Duodenal mucosa (tissue), 2 donors: ENCODE measurements around the gene SMOC1.

Experiments used
- H3K27ac ChIP-seq: one replicate; pipeline ENCODE4 v1.7.0; 2013; ENCODE audit warnings: low read depth, low read length
- H3K27me3 ChIP-seq, 2 donors: one replicate each; pipeline ENCODE4 v1.7.0; 2013; ENCODE audit warnings: low read length in 2 of 2, control low read depth in 1 of 2; ENCODE audit not compliant: insufficient read depth in 2 of 2, control insufficient read depth in 1 of 2
- H3K36me3 ChIP-seq, 2 donors: one replicate each; pipeline ENCODE4 v1.7.0; 2013; ENCODE audit warnings: low read length in 2 of 2, control low read depth in 1 of 2; ENCODE audit not compliant: insufficient read depth in 2 of 2, control insufficient read depth in 1 of 2
- H3K4me1 ChIP-seq, 2 donors: one replicate each; pipeline ENCODE4 v1.7.0; 2013; ENCODE audit warnings: low read length in 2 of 2, control low read depth in 1 of 2; ENCODE audit not compliant: insufficient read depth in 2 of 2, control insufficient read depth in 1 of 2
- H3K4me3 ChIP-seq, 2 donors: one replicate each; pipeline ENCODE4 v1.7.0; 2013; ENCODE audit warnings: low read length in 2 of 2, low read depth in 1 of 2
- H3K9ac ChIP-seq, 2 donors: one replicate each; pipeline ENCODE4 v1.7.0; 2013; ENCODE audit warnings: low read length in 2 of 2, low read depth in 1 of 2
- H3K9me3 ChIP-seq, 2 donors: one replicate each; pipeline ENCODE4 v1.7.0; 2013; ENCODE audit warnings: low read length in 2 of 2, control low read depth in 1 of 2; ENCODE audit not compliant: control insufficient read depth in 1 of 2

Gene SMOC1

DNA sequence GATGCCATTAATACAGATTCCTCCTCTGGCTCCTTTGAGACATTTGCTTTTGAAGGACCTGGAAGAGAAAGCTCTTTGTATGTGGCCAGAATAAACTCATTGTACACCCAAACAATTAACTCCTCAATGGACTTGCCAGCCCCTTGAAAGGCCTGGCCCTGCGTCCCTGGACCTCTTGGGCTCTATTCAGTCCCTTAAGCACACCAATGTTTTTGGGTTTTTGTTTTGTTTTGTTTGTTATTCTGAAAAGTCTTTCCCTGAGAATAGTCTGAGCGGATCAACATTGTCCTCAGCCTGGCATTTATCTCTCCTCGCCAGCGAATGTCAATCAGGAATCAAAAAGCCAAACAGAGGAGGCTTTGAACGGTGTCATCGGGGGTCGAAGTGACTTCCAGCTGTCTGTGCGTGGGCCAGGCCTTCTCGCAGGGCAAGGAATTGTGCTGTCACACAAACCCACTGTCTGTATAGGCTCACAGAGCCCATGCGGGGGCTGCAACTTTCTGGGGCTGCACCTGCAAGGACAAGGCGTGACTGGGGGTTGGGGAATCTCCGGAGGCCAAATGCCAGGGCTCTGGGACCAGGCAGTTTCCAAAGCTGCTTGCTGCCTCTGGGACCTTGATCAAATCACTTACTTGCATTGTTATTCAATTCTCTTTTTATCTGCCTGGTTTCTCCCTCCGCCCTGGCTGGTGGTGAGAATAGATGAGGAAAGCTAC, 108.3 kb downstream of the SMOC1 start:
- Histone ChIP-seq H3K27me3 (no peaks in the 10 kb centered on the region), H3K4me3 (no peak overlapping the region), H3K9me3 (no peaks in the 10 kb centered on the region), H3K9ac (no peak overlapping the region), H3K27ac (no peak overlapping the region), H3K4me1 (peaks cover 0 to 5% of the 10 kb centered on the region in 2 donors), H3K36me3 (no peaks in the 10 kb centered on the region)

DNA sequence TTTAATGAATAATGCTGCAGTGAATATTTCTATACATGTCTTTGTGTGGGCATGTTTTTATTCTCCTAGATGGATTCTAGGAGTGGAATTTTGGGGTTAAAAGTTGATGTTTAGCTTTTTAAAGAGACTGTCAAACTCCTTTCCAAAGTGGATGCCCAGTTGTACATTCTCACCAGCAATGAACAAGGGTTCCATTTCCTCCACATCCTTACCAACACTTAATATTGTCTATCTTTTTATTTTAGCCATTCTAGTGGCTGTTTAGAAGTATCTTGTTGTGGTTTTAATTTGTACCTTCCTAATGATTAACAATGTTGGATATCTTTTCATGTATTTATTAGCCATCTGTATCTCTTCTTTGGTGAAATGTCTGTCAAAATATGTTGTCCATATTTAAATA, 109.8 kb downstream of the SMOC1 start:
- H3K36me3 ChIP-seq = no peaks in the 10 kb centered on the region
- H3K27me3 ChIP-seq = no peaks in the 10 kb centered on the region
- H3K4me3 ChIP-seq = no peak overlapping the region
- no peaks in the 10 kb centered on the region for H3K9me3 ChIP-seq
- no peak overlapping the region for H3K27ac ChIP-seq
- no peak overlapping the region for H3K9ac ChIP-seq
- H3K4me1 ChIP-seq = peaks cover 0 to 5% of the 10 kb centered on the region in 2 donors

DNA sequence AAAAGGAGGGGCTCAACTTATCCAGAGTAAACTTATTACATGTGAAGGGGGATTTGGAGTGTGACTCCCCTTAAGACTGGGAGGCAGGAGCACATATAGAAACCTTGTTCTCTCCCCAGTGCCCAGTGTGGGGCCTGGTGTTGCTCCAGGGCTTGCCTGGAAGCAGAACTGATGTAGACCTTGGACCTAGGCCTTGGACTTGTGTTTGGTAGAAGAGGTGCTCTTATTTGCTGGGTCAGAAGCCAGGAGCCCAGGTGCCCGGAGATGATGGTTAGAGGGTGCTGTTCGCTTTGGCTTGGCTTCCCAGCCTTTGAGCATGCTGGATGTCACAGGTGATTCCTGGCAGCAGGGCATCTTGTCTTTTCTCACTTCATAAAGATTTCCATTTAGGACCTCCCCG, 110.4 kb downstream of the SMOC1 start:
- no peaks in the 10 kb centered on the region for H3K27me3 ChIP-seq
- H3K4me3 ChIP-seq = no peak overlapping the region
- H3K36me3 ChIP-seq = no peaks in the 10 kb centered on the region
- no peak overlapping the region for H3K27ac ChIP-seq
- no peak overlapping the region for H3K9ac ChIP-seq
- H3K9me3 ChIP-seq = no peaks in the 10 kb centered on the region
- peaks cover 0 to 5% of the 10 kb centered on the region in 2 donors for H3K4me1 ChIP-seq

DNA sequence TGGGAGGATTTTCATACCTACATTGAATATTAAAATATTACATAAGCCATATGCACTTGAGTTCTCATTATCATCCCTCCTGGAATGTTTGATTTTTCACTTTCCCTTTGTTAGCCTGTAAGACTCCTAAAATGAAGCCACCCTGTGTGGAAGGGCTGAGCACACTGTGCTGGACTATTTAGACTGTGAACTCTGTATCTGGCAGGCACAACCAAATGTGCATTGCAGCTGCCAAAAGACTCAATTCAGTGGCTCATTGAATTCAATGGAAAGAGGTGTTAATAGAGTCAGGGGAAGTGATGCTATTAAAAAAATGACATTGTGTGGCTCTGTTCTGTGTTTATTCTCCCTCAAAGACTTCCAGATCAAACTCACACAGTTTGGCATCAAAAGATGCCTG, 111.1 kb downstream of the SMOC1 start:
- H3K27me3 ChIP-seq = no peaks in the 10 kb centered on the region
- no peaks in the 10 kb centered on the region for H3K36me3 ChIP-seq
- no peak overlapping the region for H3K4me3 ChIP-seq
- H3K4me1 ChIP-seq = peaks cover 0 to 5% of the 10 kb centered on the region in 2 donors
- no peaks in the 10 kb centered on the region for H3K9me3 ChIP-seq
- no peak overlapping the region for H3K27ac ChIP-seq
- no peak overlapping the region for H3K9ac ChIP-seq

DNA sequence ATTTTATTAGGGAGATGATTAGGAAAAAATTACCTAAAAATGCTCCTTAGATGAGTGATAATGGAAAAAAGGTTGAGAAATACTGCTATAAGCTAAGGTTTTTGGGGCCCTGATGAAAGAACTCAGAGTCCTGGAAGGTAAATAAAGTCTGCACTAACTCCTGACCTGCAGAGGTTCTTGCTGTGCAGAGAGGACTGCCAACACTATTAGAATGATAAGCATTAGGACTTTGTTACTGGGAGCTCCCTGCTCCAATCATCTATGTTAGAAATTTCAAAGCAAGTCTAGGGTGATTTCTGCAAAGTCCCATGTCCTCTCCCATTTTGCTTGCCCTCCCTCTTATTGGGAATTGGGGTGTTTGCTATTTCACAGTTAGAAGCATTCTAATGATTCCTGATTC, 112.2 kb downstream of the SMOC1 start:
- Histone ChIP-seq H3K4me3 (no peak overlapping the region), H3K27ac (no peak overlapping the region), H3K9ac (no peak overlapping the region), H3K27me3 (no peaks in the 10 kb centered on the region), H3K9me3 (no peaks in the 10 kb centered on the region), H3K4me1 (peaks cover 0 to 5% of the 10 kb centered on the region in 2 donors), H3K36me3 (no peaks in the 10 kb centered on the region)

DNA sequence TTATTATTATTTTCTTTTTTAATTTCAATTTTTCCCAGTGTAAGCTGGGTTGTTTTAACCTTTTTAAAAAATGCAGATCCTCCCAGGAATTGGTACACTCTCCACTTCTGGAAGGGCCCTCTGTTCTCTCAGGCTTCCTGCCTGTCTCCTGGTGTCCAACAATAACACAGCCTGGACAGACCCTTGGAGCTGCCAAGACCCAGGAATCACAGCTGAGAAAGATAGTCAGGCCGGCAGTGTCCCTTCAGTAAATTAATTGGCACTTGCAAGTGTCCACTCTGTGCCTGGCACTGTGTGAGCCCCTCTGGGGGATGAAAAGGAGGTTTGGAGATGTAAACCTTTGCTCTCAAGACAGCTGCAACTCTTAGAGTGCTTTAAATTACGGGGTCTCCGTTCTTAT, 113.3 kb downstream of the SMOC1 start:
- Histone ChIP-seq H3K4me3 (no peak overlapping the region), H3K4me1 (peaks cover 0 to 5% of the 10 kb centered on the region in 2 donors), H3K9ac (no peak overlapping the region), H3K9me3 (no peaks in the 10 kb centered on the region), H3K27me3 (no peaks in the 10 kb centered on the region), H3K27ac (no peak overlapping the region), H3K36me3 (no peaks in the 10 kb centered on the region)

DNA sequence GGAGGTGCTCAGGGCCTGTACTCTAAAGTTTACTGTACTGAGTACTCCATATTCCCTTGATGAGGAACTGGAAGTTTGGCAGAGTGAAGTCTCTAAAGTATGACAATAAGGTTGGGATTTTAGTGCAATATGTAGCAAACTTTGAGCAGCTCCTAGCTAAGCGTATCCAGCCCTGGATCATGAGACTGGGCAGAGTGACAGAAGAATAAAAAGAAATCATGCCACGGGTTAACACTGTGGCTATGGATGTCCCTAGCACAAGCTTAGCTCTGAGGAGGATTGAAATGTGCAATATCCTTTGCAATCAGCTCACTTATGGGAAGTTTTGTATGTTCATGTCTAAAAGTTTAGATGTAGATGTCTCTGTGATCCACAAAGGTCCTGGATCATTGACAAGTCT, 114.1 kb downstream of the SMOC1 start:
- Histone ChIP-seq H3K4me3 (no peak overlapping the region), H3K27ac (no peak overlapping the region), H3K9ac (no peak overlapping the region), H3K27me3 (no peaks in the 10 kb centered on the region), H3K4me1 (peaks cover 0 to 5% of the 10 kb centered on the region in 2 donors), H3K36me3 (no peaks in the 10 kb centered on the region), H3K9me3 (no peaks in the 10 kb centered on the region)

DNA sequence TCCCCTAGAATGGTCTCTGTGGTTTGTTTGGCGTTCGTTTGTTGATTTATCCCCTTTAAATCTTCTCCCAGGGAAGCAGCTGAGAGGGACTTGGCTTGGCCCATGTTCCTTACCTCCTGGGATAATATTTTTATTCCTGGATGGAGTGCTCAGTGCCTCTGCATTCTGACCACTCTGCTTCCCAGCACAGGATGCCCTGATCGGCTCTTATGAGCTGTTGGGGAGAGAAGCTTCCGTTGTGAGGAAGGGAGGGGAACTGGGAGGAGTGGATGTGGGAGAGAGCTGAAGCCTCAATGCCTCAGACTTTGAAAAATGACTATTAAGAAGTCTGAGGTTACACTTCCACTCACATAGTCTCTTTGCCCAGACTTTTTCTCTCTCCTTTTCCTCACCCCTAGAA, 114.8 kb downstream of the SMOC1 start:
- H3K4me3 ChIP-seq = no peak overlapping the region
- no peaks in the 10 kb centered on the region for H3K27me3 ChIP-seq
- no peak overlapping the region for H3K27ac ChIP-seq
- no peaks in the 10 kb centered on the region for H3K9me3 ChIP-seq
- peaks cover 0 to 5% of the 10 kb centered on the region in 2 donors for H3K4me1 ChIP-seq
- no peaks in the 10 kb centered on the region for H3K36me3 ChIP-seq
- no peak overlapping the region for H3K9ac ChIP-seq

DNA sequence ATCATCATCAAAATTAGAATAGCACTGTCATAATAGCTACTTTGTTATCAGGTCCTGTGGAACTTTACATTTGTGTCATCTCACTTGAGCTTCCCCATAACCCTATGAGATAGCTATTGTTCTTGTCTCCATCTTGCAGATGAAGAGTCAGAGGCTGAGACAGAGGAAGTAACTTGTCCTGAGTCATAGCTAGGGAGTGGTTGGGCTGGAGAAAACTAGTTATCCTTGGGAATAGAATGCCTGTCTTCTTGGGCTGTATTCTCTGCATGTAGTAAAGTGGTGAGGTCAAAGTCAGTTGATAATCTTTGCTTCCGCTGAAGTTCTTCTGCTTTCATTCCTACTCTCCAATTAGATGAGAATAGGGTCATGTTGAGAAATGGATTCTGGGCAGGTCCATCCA, 117.0 kb downstream of the SMOC1 start:
- H3K4me3 ChIP-seq = no peak overlapping the region
- no peaks in the 10 kb centered on the region for H3K27me3 ChIP-seq
- no peak overlapping the region for H3K9ac ChIP-seq
- H3K9me3 ChIP-seq = no peaks in the 10 kb centered on the region
- no peak overlapping the region for H3K27ac ChIP-seq
- peaks cover 0 to 5% of the 10 kb centered on the region in 2 donors for H3K4me1 ChIP-seq
- no peaks in the 10 kb centered on the region for H3K36me3 ChIP-seq

DNA sequence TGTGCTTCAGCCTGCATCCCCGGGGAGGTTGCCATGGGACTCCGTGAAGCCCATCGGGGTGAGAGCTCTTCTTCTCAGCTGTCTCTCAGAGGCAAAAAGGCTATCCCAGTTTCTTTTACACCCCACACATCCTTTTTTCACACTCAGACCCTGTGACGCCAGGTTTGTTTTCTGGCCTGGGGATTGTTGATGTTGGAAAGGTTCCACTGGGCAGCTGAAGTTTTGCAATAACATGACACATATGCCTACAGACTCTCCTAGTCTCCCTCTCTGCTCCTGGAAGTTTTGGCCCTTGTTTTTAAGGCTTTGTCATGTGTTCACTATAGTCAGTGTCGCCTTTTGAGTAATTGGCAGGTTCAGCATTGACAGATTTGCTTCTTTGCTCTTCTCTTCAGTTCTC, 118.6 kb downstream of the SMOC1 start:
- H3K36me3 ChIP-seq = no peaks in the 10 kb centered on the region
- no peaks in the 10 kb centered on the region for H3K27me3 ChIP-seq
- no peaks in the 10 kb centered on the region for H3K9me3 ChIP-seq
- no peak overlapping the region for H3K4me3 ChIP-seq
- H3K27ac ChIP-seq = no peak overlapping the region
- no peak overlapping the region for H3K9ac ChIP-seq
- H3K4me1 ChIP-seq = no peaks in the 10 kb centered on the region
